Endodermal cell (in vitro differentiated cells): ENCODE results near the gene CDADC1. TPM values are rescaled to one million over a fixed set of nuclear protein-coding genes. Genes with fewer than 3 reads are reported as not detected.
A peak's percentile ranks its signal among the peaks of the same experiment; 100 is the strongest.

Source experiments
- DNase-seq: peaks from one replicate; pipeline ENCODE4 v3.0.0-alpha.2; 2017
- H3K27ac ChIP-seq: 2 replicates; pipeline ENCODE4 v1.5.1; 2013; ENCODE audit warnings: mild to moderate bottlenecking, low read depth, low read length, moderate library complexity
- H3K27me3 ChIP-seq: 2 replicates; pipeline ENCODE4 v1.6.1; 2013; ENCODE audit warnings: mild to moderate bottlenecking, low read length, moderate library complexity; ENCODE audit not compliant: insufficient read depth, control insufficient read depth, poor library complexity, severe bottlenecking
- H3K36me3 ChIP-seq: 2 replicates; pipeline ENCODE4 v1.7.0; 2013; ENCODE audit warnings: mild to moderate bottlenecking, low read length, moderate library complexity; ENCODE audit not compliant: control insufficient read depth, insufficient read depth
- H3K4me1 ChIP-seq: one replicate; pipeline ENCODE4 v1.7.0; 2013; ENCODE audit warnings: low read length; ENCODE audit not compliant: control insufficient read depth, insufficient read depth
- H3K4me3 ChIP-seq: 2 replicates; pipeline ENCODE4 v1.5.1; 2013; ENCODE audit warnings: mild to moderate bottlenecking, low read length, moderate library complexity
- H3K9ac ChIP-seq: 2 replicates; pipeline ENCODE4 v1.6.1; 2013; ENCODE audit warnings: mild to moderate bottlenecking, low read length, moderate library complexity; ENCODE audit not compliant: poor library complexity, severe bottlenecking; ENCODE audit errors: extremely low read depth
- H3K9me3 ChIP-seq: 2 replicates; pipeline ENCODE4 v1.6.1; 2013; ENCODE audit warnings: mild to moderate bottlenecking, low read length, moderate library complexity; ENCODE audit not compliant: control insufficient read depth
- H3K27ac Mint-ChIP-seq: 2 replicates; pipeline ENCODE4 v1.8.0; 2020; ENCODE audit warnings: mixed read lengths
- H3K27me3 Mint-ChIP-seq: 2 replicates; pipeline ENCODE4 v1.8.0; 2021; ENCODE audit warnings: mild to moderate bottlenecking, mixed read lengths; ENCODE audit not compliant: insufficient read depth
- H3K36me3 Mint-ChIP-seq: 2 replicates; pipeline ENCODE4 v1.8.0; 2020; ENCODE audit warnings: low read depth, mixed read lengths
- H3K4me1 Mint-ChIP-seq: 2 replicates; pipeline ENCODE4 v1.8.0; 2020; ENCODE audit warnings: mixed read lengths
- H3K4me3 Mint-ChIP-seq: 2 replicates; pipeline ENCODE4 v1.8.0; 2020; ENCODE audit warnings: mild to moderate bottlenecking, moderate library complexity, mixed read lengths
- H3K9me3 Mint-ChIP-seq: 2 replicates; pipeline ENCODE4 v1.8.0; 2020; ENCODE audit warnings: mild to moderate bottlenecking, mixed read lengths
- WGBS, 2 experiments: methylation state at CpG; one replicate each; pipeline versions ENCODE4 v1.1.5 to v1.1.7; 2013; ENCODE audit warnings: missing lambda C conversion rate in 2 of 2, mixed read lengths in 1 of 2; ENCODE audit not compliant: insufficient coverage in 1 of 2, insufficient read length in 1 of 2; 5-methylcytosine and 5-hydroxymethylcytosine counted together
- total RNA-seq, 2 donors: library from RNA; stranded (reverse); fragmentation: NEBNext Ultra II Directional in 1 of 2; extraction: Animal tissue kit (Norgen Biotek cat#: 25700) in 1 of 2; gene quantifications; 2 replicates in 1 of 2; 3 replicates in 1 of 2; pipeline ENCODE4 v1.2.1, GENCODE V29; 2021
- TF ChIP-seq, protein P1 (sequence below): fragments of 200-600 bp; sonication (generic); conservative IDR thresholded peaks from 2 replicates; pipeline ENCODE4 v1.5.0; 2021; ENCODE audit warnings: antibody characterized with exemption, mild to moderate bottlenecking

CDADC1 gene
- total RNA-seq, 2 donors from 2014 or later: 6.0 to 15.8 TPM

DNA sequence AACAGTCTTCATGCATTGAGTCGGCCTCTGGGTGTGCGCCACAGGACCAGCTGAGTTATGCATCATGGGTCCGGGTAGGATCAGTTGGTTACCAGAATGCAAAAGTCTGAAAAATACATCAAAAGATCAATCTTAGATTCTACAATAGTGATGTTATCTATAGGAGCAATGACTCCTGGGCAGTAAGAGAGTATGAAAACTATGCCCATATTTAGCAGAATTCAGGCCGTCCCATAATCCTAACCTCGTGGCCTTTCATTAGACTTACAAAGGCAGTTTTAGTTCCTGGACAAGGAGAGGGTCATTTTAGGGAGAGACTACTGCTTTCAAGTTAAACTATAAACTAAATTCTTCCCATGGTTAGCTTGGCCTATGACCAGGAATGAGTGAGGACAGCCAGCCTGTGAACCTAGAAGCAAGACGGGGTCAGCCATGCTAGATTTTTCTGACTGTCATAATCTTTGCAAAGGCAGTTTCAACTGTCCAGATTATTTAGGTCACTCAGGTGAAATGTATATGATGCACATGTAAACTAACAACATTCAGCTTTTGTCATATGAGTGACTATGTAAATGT, 11.8 kb upstream of the CDADC1 start:
- Mint-ChIP-seq H3K4me1 (peaks cover 8% of the 10 kb centered on the region), H3K9me3 (peaks cover 6% of the 10 kb centered on the region), H3K27ac (no peak overlapping the region), H3K27me3 (peaks cover 3% of the 10 kb centered on the region), H3K36me3 (no peaks in the 10 kb centered on the region), H3K4me3 (no peak overlapping the region)
- TF ChIP-seq, protein P1, sequence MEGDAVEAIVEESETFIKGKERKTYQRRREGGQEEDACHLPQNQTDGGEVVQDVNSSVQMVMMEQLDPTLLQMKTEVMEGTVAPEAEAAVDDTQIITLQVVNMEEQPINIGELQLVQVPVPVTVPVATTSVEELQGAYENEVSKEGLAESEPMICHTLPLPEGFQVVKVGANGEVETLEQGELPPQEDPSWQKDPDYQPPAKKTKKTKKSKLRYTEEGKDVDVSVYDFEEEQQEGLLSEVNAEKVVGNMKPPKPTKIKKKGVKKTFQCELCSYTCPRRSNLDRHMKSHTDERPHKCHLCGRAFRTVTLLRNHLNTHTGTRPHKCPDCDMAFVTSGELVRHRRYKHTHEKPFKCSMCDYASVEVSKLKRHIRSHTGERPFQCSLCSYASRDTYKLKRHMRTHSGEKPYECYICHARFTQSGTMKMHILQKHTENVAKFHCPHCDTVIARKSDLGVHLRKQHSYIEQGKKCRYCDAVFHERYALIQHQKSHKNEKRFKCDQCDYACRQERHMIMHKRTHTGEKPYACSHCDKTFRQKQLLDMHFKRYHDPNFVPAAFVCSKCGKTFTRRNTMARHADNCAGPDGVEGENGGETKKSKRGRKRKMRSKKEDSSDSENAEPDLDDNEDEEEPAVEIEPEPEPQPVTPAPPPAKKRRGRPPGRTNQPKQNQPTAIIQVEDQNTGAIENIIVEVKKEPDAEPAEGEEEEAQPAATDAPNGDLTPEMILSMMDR: no peak
- H3K4me3 ChIP-seq: peak overlapping the region; percentile 15
- H3K27ac ChIP-seq: no peak overlapping the region
- H3K9ac ChIP-seq: no peak overlapping the region
- no peaks in the 10 kb centered on the region for H3K27me3 ChIP-seq
- peaks cover 23% of the 10 kb centered on the region for H3K9me3 ChIP-seq
- DNase-seq: no peak
- 94 to 100% methylated on average over 2 to 6 of the region's 6 CpGs for WGBS, 2 experiments
- H3K36me3 ChIP-seq: no peaks in the 10 kb centered on the region
- no peaks in the 10 kb centered on the region for H3K4me1 ChIP-seq

- WGBS, 2 experiments: 100% methylated on average over 2 of the region's 2 CpGs; no CpG with 5 or more reads in 1 of the 2 experiments
- no peak for DNase-seq
- no peaks in the 10 kb centered on the region for H3K27me3 ChIP-seq
- H3K9me3 ChIP-seq: peaks cover 36% of the 10 kb centered on the region
- peaks cover 9% of the 10 kb centered on the region for H3K27me3 Mint-ChIP-seq
- H3K9me3 Mint-ChIP-seq: peaks cover 10% of the 10 kb centered on the region
- peaks cover 3% of the 10 kb centered on the region for H3K4me1 ChIP-seq
- H3K36me3 ChIP-seq: no peaks in the 10 kb centered on the region
- H3K4me3 Mint-ChIP-seq: no peak overlapping the region
- peaks cover 8% of the 10 kb centered on the region for H3K4me1 Mint-ChIP-seq
- peak overlapping the region; percentile 64 for H3K4me3 ChIP-seq
- no peak overlapping the region for H3K27ac Mint-ChIP-seq
- TF ChIP-seq, protein P1: no peak
- H3K27ac ChIP-seq: no peak overlapping the region
- no peaks in the 10 kb centered on the region for H3K36me3 Mint-ChIP-seq
- no peak overlapping the region for H3K9ac ChIP-seq
Observed at GRCh38 chr13:49238621-49239020, 9.1 kb upstream of the CDADC1 start.

DNA sequence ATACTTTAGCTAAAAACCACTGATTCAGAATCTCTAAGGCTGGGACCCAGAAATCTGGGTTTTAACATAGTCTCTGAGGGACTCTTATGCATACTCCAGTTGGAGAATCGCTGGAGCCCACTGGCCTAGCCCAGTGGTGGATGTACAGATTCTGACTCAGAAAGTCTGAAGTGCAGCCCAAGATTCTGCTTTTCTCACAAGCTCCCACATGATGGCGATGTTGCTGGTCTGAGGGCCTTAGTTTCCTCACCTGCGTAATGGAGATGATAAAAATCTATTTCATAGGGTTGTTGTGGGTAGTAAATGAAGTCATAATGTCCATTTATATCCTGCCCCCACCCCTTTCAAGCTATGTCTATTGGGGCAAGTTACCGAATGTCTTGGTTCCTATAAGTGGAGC, 7.7 kb upstream of the CDADC1 start:
- peaks cover 10% of the 10 kb centered on the region for H3K9me3 Mint-ChIP-seq
- H3K36me3 ChIP-seq: no peaks in the 10 kb centered on the region
- DNase-seq: peak; percentile 63
- peaks cover 36% of the 10 kb centered on the region for H3K9me3 ChIP-seq
- H3K4me1 ChIP-seq: peaks cover 7% of the 10 kb centered on the region
- WGBS, 2 experiments: 65 to 75% methylated on average over 2 to 3 of the region's 4 CpGs
- H3K27me3 ChIP-seq: no peaks in the 10 kb centered on the region
- peaks cover 13% of the 10 kb centered on the region for H3K27me3 Mint-ChIP-seq
- H3K36me3 Mint-ChIP-seq: no peaks in the 10 kb centered on the region
- no peak overlapping the region for H3K9ac ChIP-seq
- H3K4me1 Mint-ChIP-seq: peaks cover 8% of the 10 kb centered on the region
- H3K27ac Mint-ChIP-seq: no peak overlapping the region
- no peak overlapping the region for H3K27ac ChIP-seq
- no peak overlapping the region for H3K4me3 ChIP-seq
- TF ChIP-seq, protein P1: peak; percentile 73
- no peak overlapping the region for H3K4me3 Mint-ChIP-seq
